ENCODE data around the gene DLL4.

- TF ChIP-seq CTBP1 (IDR thresholded peaks at IDR 0.05; ENCODE audit: borderline replicate concordance) (no peak), SUZ12 (IDR thresholded peaks at IDR 0.05) (no peak), FOXK2 (IDR thresholded peaks at IDR 0.05) (no peak)
These were observed 34.9 kb downstream of the DLL4 start for GRCh38 chr15:40964006-40964405.
